ENCODE measurements around the gene C5orf15. TPM values are rescaled to one million over a fixed set of nuclear protein-coding genes. Genes with fewer than 3 reads are reported as not detected.

The C5orf15 gene
- total RNA-seq, 4 donors from 2014 or later, result 36.5 to 91.7 (median 45.6) TPM

- intact Hi-C loops (cut with DNase I; ENCODE audit: low total_unique reads), result no loop called here
- no peak for TF ChIP-seq POLR2A (IDR thresholded peaks at IDR 0.05)
- TF ChIP-seq EP300 (IDR thresholded peaks at IDR 0.05; ENCODE audit: low read depth), result no peak
- TF ChIP-seq POLR2AphosphoS5 (IDR thresholded peaks at IDR 0.05), result no peak
- TF ChIP-seq CTCF (IDR thresholded peaks at IDR 0.05), result no peak
- Histone ChIP-seq H3K9me3 (no peaks in the 10 kb centered on the region), H3K27ac (no peak overlapping the region), H3K27me3 (no peaks in the 10 kb centered on the region), H3K4me1 (no peaks in the 10 kb centered on the region), H3K4me3 (no peak overlapping the region), H3K36me3 (no peaks in the 10 kb centered on the region)
- no peak for DNase-seq
- in situ Hi-C loops (cut with MboI; ENCODE audit: low pct_ligation_motif_present in 1 of 4, low pct_unique_long_range_greater_than_20kb in 1 of 4, low sequenced_read_pairs in 3 of 4), result no loop called here
- WGBS, 2 donors (ENCODE audit: low coverage in 1 of 2), result 60 to 69% methylated on average over 1 to 5 of the region's 5 CpGs
These were observed 34.1 kb downstream of the C5orf15 start for GRCh38 chr5:133934311-133934710.

GRCh38 chr5:133933670-133934295, 34.6 kb downstream of the C5orf15 start:
- TF ChIP-seq EP300 (IDR thresholded peaks at IDR 0.05; ENCODE audit: low read depth) (no peak), POLR2AphosphoS5 (IDR thresholded peaks at IDR 0.05) (no peak), CTCF (IDR thresholded peaks at IDR 0.05) (no peak), POLR2A (IDR thresholded peaks at IDR 0.05) (no peak)
- no peak overlapping the region for H3K27ac ChIP-seq
- intact Hi-C loops (cut with DNase I; ENCODE audit: low total_unique reads), result no loop called here
- WGBS, 2 donors (ENCODE audit: low coverage in 1 of 2), result 83% methylated on average over 4 to 12 of the region's 12 CpGs
- H3K9me3 ChIP-seq, result no peaks in the 10 kb centered on the region
- no peaks in the 10 kb centered on the region for H3K27me3 ChIP-seq
- DNase-seq, result no peak
- in situ Hi-C loops (cut with MboI; ENCODE audit: low pct_ligation_motif_present in 1 of 4, low pct_unique_long_range_greater_than_20kb in 1 of 4, low sequenced_read_pairs in 3 of 4), result no loop called here
- H3K36me3 ChIP-seq, result no peaks in the 10 kb centered on the region
- no peak overlapping the region for H3K4me3 ChIP-seq
- H3K4me1 ChIP-seq, result no peaks in the 10 kb centered on the region

- H3K27ac ChIP-seq, result no peak overlapping the region
- WGBS, 2 donors (ENCODE audit: low coverage in 1 of 2), result 50 to 75% methylated on average over 1 to 3 of the region's 3 CpGs
These were observed 35.3 kb downstream of the C5orf15 start for GRCh38 chr5:133933169-133933509.

More at GRCh38 chr5:133933169-133933509, 35.3 kb downstream of the C5orf15 start:
- DNase-seq, result no peak
- no peaks in the 10 kb centered on the region for H3K9me3 ChIP-seq
- H3K27me3 ChIP-seq, result no peaks in the 10 kb centered on the region
- no peaks in the 10 kb centered on the region for H3K4me1 ChIP-seq
- TF ChIP-seq CTCF (IDR thresholded peaks at IDR 0.05) (no peak), POLR2A (IDR thresholded peaks at IDR 0.05) (no peak), POLR2AphosphoS5 (IDR thresholded peaks at IDR 0.05) (no peak), EP300 (IDR thresholded peaks at IDR 0.05; ENCODE audit: low read depth) (no peak)
- no peaks in the 10 kb centered on the region for H3K36me3 ChIP-seq
- in situ Hi-C loops (cut with MboI; ENCODE audit: low pct_ligation_motif_present in 1 of 4, low pct_unique_long_range_greater_than_20kb in 1 of 4, low sequenced_read_pairs in 3 of 4) (no loop called here), intact Hi-C loops (cut with DNase I; ENCODE audit: low total_unique reads) (no loop called here)
- no peak overlapping the region for H3K4me3 ChIP-seq

Data from transverse colon (tissue), 4 donors.